ENCODE data around the gene MEPCE.
"Not testable (repeated sequence)": the region's sequence is repeated elsewhere in the genome, so short reads cannot be mapped to it uniquely, and the experiment has no call there.

MEPCE gene, protein sequence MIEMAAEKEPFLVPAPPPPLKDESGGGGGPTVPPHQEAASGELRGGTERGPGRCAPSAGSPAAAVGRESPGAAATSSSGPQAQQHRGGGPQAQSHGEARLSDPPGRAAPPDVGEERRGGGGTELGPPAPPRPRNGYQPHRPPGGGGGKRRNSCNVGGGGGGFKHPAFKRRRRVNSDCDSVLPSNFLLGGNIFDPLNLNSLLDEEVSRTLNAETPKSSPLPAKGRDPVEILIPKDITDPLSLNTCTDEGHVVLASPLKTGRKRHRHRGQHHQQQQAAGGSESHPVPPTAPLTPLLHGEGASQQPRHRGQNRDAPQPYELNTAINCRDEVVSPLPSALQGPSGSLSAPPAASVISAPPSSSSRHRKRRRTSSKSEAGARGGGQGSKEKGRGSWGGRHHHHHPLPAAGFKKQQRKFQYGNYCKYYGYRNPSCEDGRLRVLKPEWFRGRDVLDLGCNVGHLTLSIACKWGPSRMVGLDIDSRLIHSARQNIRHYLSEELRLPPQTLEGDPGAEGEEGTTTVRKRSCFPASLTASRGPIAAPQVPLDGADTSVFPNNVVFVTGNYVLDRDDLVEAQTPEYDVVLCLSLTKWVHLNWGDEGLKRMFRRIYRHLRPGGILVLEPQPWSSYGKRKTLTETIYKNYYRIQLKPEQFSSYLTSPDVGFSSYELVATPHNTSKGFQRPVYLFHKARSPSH

DNA sequence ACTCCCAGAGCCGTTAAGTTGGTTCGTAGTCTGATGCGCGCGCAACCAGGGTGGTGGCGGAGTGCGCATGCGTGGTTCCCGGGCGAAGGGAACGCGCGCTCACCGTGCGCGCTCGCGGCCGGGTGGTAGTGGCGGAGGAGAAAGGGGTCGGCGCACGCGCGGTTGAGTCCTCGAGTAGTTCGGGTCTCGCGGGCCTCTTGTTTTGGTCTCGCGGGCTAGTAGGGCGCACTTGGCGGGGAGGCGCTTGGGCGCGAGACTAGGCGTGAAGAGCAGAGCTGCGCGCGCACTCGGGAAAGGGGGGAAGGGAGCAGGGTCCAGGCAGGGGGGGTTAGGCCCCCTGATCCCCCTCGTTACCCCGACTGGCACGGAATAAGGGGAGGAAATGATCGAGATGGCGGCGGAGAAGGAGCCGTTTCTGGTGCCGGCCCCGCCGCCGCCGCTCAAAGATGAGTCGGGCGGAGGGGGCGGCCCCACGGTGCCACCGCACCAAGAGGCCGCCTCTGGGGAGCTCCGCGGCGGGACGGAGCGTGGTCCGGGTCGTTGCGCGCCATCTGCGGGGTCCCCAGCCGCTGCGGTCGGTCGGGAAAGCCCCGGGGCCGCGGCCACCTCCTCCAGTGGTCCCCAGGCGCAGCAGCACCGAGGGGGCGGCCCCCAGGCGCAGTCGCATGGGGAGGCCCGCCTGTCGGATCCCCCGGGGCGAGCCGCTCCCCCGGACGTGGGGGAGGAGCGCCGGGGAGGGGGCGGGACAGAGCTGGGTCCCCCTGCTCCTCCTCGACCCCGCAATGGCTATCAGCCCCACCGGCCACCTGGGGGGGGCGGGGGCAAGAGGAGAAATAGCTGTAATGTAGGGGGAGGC lies at the start of gene MEPCE:
TSS of gene MEPCE (plus strand) at position 195 of the 856 bp plus-strand sequence. CDS start at position 383, 188 bp downstream.
- peak; percentile 94 for DNase-seq (ENCODE audit: low spot score)

DNA sequence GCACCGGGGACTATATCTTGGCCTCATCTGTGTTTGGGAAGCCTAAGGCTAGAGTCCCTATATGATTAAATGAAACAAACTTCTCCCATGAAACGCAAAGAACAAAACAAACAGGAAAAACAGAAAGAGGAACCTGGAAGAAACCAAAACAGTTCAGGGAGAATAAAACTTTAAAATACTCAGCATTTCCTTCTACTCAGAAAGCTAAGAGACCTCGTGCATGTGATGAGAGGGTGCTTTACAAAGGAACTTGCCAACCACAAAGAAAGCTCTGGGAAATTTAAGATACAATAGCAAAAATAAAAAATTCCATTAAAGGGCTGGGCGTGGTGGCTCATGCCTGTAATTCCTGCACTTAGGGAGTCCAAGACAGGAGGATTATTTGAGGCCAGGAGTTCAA lies 49.4 kb upstream of the MEPCE start:
- no peak for DNase-seq (ENCODE audit: low spot score)

DNA sequence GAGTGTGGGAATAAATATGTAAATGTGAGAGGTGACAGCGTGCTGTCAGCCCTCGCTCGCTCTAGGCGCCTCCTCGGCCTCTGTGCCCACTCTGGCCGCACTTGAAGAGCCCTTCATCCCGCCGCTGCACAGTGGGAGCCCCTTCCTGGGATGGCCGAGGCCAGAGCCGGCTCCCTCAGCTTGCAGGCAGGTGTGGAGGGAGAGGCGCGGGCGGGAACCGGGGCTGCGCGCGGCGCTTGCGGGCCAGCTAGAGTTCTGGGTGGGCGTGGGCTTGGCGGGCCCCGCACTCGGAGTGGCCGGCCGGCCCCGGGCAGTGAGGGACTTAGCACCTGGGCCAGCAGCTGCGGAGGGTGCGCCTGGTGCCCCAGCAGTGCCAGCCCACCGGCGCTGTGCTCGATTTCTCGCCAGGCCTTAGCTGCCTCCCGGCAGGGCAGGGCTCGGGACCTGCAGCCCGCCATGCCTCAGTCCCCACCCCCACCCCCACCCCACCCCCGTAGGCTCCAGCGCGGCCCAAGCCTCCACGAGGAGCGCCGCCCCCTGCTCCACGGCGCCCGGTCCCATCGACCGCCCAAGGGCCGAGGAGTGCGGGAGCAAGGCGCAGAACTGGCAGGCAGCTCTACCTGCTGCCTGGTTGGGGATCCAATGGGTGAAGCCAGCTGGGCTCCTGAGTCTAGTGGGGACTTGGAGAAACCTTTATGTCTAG lies 47.9 kb upstream of the MEPCE start:
- not testable (repeated sequence) for DNase-seq (ENCODE audit: low spot score)

DNA sequence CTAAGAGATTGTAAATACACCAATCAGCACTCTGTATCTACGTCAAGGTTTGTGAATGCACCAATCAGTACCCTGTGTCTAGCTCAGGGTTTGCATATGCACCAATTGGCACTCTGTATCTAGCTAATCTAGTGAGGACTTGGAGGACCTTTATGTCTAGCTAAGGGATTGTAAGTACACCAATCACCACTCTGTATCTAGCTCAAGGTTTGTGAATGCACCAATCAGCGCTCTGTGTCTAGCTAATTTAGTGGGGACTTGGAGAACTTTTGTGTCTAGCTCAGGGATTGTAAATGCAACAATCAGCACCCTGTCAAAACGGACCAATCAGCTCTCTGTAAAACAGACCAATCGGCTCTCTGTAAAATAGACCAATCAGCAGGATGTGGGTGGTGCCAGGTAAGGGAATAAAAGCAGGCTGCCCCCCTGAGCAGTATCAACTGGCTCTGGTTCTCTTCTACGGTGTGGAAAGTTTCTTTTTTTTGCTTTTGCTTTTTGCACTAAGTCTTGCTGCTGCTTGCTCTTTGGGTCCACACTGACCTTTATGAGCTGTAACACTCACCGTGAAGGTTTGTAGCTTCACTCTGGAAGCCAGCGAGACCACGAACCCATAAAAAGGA lies 47.3 kb upstream of the MEPCE start:
- DNase-seq (ENCODE audit: low spot score) = not testable (repeated sequence)

DNA sequence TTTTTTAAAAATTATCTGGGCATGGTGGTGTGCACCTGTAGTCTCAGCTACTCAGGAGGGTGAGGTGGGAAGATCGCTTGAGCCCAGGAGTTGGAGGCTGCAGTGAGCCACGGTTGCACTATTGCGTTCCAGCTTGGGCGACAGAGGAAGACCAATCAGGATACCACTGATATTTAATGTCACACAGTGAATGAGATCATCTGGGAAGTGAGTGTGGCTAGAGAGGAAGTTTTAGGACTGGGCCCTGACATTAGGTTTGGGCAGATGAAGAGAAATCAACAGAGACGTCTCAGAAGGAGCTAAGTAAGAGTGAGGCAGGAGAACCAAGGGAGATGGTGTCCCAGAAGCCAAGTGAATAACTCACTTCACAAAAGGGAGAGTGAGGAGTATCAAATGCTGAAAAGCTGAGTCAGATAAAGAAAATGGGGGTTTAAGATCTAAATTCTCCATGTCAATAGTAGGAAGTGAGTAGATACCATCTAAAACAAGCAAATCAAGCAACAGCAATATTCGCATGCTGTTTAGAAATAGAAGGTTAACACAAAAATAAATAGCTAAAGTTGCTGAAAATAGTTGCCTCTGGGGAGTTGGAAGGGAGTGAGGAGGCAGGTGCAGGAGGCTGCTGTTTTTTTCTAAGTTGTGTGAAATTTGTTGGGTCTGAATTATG lies 44.9 kb upstream of the MEPCE start:
- peak; percentile 12 for DNase-seq (ENCODE audit: low spot score)

DNA sequence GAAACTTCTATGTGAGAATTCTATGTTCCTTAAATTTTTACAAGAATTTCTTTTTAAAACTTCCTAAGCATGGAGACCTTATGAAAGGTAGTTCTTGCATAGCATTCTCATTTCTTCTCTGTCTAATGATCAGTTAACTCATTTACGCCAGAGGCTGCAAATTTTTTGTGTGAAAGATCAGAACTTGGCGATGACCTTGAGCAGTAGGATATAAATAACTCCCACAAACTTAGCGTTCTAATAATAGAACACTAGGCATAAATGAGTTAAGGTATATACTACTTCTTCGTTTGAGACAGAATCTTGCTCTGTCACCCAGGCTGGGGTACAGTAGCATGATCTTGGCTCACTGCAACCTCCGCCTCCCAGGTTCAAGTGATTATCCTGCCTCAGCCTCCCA lies 42.7 kb upstream of the MEPCE start:
- no peak for DNase-seq (ENCODE audit: low spot score)

DNA sequence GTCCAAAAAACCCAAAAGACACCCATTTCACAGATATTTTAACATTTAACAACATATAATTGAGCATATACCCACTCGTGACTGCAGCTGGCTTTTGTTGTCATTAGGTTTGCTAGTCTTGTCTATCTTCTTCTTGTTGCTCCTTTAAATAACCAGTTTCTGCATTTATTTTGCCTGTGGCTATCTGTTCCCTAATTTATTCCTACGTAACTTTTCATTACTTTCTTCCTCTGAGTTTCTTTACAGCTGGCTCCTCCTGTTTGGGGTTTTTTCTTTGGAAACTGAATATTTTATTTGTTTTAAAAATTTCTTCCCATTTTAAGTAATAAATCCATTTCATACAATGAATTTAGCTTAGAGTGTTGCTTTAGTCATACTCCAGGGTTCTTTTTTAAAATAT lies 41.9 kb upstream of the MEPCE start:
- no peak for DNase-seq (ENCODE audit: low spot score)

DNA sequence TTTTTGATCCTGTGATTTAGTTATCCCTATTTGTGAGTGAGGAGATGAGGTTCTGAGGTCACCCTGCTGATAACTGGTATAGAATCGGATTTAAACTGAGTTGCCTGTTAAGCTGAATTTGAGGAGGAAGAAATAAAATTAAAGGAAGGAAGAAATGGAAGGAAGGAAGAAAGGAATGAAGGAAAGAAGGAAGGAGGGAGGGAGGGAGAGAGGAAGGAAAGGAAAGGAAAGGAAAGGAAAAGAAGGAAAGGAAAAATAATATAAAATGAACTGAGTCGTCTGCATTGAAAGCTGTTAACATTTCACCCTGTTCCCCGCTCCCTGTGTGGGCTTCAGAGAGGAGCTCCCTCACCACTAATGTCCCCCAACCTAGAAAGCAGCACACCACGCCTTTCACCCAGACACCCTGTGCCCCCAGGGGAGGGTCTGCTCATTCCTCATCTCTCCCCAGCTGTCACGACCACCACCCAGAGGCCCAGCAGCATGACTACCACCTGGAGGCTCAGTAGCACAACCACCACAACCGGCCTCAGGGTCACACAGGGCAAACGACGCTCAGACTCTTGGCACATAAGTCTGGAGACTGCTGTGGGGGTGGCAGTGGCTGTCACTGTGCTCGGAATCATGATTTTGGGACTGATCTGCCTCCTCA lies 40.1 kb upstream of the MEPCE start:
- no peak for DNase-seq (ENCODE audit: low spot score)

DNA sequence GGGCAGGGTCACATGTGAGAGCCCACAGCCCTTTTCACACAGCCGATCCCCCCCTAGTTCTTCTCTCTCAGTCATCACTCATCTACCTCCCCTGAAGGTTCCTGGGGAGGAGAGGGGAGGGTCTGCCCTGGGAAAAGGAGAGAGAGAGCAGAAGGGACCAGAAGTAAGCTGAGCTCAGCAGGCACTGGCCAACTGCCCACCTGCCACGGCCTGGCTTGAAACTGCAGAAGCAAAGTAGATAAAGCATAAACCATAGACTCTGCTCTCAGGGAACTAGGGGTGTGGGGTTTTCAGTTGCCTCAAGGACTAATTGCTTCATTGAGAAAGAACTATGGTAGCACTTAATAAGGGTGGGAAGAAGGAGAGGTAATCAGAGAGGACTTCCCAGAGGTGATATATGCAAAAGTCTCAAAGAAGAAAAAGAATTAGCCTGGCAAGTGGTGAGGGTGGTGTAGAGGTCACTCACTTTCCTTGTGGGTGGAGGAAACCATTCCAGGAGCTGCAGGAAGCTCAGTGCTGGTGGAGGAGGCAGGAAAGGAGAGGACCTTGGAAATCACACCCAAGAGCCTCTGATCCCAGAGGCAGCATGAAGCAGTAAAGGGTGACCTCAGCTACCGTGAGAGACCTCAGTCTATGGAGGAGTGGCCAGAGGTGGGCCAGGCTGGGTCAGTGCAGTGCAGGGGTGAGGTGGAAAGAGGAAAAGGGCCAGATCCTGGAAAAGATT lies 39.2 kb upstream of the MEPCE start:
- DNase-seq (ENCODE audit: low spot score) = no peak

DNA sequence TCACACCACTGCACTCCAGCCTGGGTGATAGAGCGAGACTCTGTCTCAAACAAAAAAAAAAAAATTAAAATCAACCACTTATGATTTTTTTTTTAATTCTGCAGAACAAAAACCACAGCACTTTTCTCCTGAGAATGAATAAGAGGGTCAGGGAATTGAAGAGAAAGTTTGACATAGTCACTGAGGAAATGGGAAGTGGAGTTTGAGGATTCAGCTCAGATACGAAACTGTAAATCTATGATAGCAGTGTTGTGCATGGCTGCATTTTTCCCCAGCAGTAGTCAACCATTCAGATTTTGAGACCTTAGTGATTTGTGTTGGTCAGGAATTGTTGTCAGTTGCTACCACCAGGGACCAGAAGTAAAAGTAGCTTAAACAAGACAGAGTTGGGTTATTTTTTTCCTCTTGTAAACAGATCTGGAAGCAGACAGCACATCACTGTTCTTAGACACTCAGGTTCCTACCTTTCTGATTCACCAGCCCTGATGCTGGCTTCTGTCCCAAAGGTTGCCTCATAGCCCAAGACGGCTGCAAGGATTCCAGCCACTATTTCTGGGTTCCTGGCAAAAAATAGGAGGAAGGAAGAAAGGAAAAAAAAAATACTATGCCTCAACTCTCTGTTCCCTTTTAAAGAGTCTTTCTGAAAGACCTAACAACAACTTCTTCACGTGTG lies 36.3 kb upstream of the MEPCE start:
- no peak for DNase-seq (ENCODE audit: low spot score)

DNA sequence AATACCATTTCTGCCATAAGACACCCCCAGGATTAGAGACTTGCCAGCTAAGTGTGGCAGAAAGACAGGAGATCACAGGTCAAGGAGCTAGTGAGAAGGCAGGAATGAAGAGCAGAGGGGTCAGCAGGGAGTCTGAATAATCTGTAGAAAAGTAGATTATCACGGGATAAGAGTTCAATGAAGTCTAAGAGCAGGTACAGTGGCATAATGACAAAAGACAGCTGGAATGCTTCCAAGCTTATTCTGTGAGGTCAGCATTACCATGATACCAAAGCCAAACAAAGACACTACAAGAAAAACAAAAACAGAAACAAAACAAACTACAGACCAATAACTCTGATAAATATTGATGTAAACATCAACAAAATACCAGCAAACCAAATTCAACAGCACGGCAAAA lies 35.6 kb upstream of the MEPCE start:
- DNase-seq (ENCODE audit: low spot score) = no peak

DNA sequence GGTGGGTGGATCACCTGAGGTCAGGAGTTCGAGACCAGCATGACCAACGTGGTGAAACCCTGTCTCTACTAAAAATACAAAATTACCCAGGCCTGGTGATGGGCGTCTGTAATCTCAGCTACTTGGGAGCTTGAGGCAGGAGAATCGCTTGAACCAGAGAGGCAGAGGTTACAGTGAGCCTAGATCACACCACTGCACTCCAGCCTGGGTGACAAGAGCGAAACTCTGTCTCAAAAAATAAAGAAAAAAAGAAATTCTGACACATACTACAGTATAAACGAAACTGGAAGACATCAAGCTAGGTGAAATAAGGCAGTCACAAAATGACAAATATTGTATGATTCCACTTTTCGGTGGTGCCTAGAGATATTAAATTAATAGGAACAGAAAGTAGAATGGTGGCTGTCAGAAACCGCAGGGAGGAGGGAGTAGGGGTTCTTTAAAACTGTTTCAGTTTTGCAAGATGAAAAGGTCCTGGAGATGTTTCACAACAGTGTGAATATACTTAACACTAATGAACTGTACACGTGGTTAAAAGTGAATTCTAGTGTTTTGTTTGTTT lies 33.1 kb upstream of the MEPCE start:
- no peak for DNase-seq (ENCODE audit: low spot score)

DNA sequence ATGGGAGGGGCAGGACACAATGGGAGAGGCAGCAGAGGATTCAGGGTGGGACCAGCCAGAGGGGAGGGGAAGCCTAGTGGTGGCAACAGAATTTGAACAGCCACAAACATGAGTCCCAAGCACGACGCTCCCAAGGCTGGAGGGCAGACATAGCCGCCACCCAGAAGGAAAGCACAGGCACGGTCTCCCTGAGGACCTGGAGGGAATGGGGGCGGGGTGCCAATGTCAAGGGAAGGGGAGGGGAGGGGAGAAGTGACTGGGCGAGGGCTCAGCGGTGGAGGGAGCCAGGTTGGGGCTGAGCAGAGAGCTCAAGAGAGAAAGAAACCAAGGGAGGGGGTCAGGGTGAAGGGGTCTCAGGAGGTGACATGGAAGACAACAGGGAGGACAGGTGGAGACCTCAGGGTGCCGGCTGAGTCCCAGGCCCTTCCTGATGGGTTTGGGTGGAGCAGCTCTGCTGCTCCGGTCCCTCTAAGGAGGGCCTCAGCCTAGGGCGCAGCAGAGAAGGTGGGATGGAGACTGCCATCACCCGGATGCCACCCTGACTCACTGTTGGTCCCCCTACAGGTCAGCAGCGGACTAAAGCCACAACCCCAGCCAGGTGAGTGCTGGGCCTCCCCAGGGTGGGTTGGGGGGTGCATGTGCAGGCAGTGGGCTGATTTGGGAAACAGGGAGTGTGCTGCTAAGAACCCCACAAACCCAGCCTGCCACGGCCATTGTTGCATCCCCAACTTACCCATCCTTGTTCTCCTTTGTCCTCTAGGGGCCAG lies 32.1 kb upstream of the MEPCE start:
- DNase-seq (ENCODE audit: low spot score) = no peak

DNA sequence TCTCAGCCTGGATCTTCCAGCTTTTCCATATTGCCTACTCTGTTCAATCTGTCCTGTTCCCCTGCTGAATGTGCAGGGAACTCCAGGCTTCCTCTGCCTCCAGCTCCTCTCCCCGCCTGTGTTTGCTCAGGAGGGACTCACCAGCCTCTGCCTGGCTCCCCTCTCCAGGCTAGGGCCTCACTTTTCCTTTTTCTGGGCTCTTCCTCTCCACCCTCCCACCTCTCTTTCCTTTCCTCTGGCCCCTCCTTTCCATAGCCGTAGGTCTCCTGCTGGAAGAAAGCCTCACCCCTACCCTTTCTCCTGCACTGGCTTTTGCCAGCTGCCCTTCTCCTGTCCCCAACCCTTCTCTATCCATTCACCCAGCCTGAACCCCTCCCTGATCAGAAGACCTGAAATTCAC lies 31.4 kb upstream of the MEPCE start:
- DNase-seq (ENCODE audit: low spot score) = no peak

DNA sequence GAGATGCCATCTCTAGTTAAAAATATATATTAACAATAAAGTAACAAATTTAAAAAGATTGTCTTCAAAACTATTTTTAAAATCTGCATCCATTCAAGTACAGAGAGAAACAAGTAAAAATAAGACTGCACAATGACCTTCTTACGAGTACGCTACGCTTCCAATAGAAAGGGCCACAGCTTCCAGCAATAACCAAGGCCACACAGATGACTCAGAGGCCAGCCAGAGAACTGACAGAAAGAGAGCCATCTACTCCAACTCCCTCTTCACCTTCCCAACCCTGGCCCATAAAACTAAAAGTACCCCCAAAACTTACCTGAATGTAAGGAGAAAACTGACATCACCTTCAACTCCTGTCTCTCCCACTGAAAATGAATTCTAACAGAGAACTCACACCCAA lies 29.6 kb upstream of the MEPCE start:
- no peak for DNase-seq (ENCODE audit: low spot score)

DNA sequence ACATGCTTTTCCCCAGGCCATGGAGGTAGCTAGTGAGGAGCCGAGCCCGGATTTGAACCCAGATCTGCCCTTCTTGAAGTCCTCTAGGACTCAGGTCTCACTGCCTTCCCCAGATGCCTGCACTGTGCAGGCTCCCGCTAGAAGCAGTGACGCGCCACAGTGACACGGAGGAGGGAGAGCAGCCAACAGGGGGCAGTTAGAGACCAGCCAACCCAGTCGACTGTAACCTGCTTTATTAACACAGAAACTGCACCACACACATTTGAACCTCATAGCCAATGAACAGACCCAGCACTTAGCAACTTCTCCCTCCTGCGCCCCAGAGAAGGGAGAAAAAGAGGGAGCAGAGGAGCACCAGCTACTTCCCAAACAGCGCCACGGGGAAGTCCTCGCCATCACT lies 29.0 kb upstream of the MEPCE start:
- DNase-seq (ENCODE audit: low spot score) = no peak

DNA sequence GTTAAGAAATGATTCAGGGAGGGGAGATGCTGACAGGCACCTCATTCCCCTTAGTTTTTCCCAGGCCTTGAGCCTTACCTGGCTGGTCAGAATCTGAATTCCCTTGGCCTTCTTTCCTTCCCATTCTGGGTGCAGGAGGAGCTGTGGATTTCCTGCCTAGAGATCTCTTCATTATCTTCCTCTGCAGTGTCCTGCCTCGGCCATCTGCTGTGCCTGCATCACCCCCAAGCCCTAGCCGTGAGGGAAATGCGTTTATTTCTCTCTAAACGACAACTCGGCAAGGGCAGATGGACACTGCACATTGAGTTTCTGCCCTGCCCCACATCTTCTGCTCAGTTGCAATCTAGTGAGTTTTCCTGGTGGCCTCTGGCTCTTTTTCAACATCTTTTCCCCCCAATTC lies 27.8 kb upstream of the MEPCE start:
- no peak for DNase-seq (ENCODE audit: low spot score)

DNA sequence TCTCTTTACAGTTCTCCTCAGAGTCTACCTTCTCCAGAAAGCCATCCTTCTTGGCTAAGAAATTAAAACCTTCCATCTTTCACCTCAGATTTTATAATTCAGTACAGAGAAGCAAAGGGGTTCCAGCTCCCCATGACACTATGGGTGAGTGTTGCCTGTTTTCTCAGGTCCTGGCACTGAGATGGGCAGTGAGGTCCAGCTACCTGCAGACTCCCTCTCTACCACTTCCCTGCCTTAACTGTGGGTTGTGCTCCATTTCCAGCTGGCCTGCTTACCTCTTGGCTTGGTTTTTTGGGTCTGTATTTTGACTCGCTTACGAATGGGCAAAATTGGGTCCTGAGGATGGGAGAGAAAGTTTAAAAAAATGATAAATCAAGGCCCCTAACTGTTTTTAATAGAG lies 27.4 kb upstream of the MEPCE start:
- DNase-seq (ENCODE audit: low spot score) = no peak

Measured in kidney capillary endothelial cell (primary cell).